CD4-positive, alpha-beta T cell (primary cell): ENCODE measurements around the gene COL4A2. TPM values are rescaled to one million over a fixed set of nuclear protein-coding genes. Genes with fewer than 3 reads are reported as not detected.

Experiments
- ATAC-seq: fragments of 200-7000 bp; cut with Tn5 transposase; one replicate; pipeline ENCODE4 v1.10.0; 2022; ENCODE audit warnings: mild to moderate bottlenecking; ENCODE audit not compliant: poor library complexity
- CTCF ChIA-PET: fragments of 350-600 bp; sonication (Branson Sonifier 250); formaldehyde crosslinking; loops from one replicate; lab custom pipeline; 2021; ENCODE audit warnings: antibody characterized with exemption, inconsistent platforms; lab: Charles Lee
- POLR2A ChIA-PET: fragments of 350-600 bp; sonication (Branson Sonifier 250); formaldehyde crosslinking; loops from one replicate; lab custom pipeline; 2021; ENCODE audit warnings: antibody characterized with exemption, inconsistent platforms; lab: Charles Lee
- DNase-seq, 14 experiments: peaks; one replicate each; pipeline ENCODE4 v3.0.0-alpha.2; 2013 to 2020; ENCODE audit warnings: mixed read lengths in 2 of 14
- H3K27ac ChIP-seq, 2 donors: one replicate each; pipeline versions ENCODE4 v1.5.1 to v1.7.0; 2013; ENCODE audit warnings: low read length in 2 of 2, low read depth in 1 of 2, mild to moderate bottlenecking in 1 of 2
- H3K27me3 ChIP-seq, 2 experiments: 1 replicate in 1 of 2; 2 replicates in 1 of 2; pipeline versions ENCODE4 v1.6.1 to v1.7.0; 2013; ENCODE audit warnings: low read length in 2 of 2, control low read depth in 1 of 2, mild to moderate bottlenecking in 1 of 2, moderate library complexity in 1 of 2; ENCODE audit not compliant: insufficient read depth in 2 of 2, control insufficient read depth in 1 of 2
- H3K36me3 ChIP-seq: one replicate; pipeline ENCODE4 v1.6.1; 2013; ENCODE audit warnings: low read length, control low read depth; ENCODE audit not compliant: insufficient read depth
- H3K4me1 ChIP-seq: one replicate; pipeline ENCODE4 v1.6.1; 2013; ENCODE audit warnings: low read length, control low read depth; ENCODE audit not compliant: insufficient read depth
- H3K4me3 ChIP-seq: one replicate; pipeline ENCODE4 v1.5.1; 2013; ENCODE audit warnings: mild to moderate bottlenecking, low read length, moderate library complexity
- H3K9me3 ChIP-seq, 2 experiments: 1 replicate in 1 of 2; 2 replicates in 1 of 2; pipeline versions ENCODE4 v1.6.1 to v1.7.0; 2013; ENCODE audit warnings: low read length in 2 of 2, mild to moderate bottlenecking in 2 of 2, control low read depth in 1 of 2, moderate library complexity in 1 of 2; ENCODE audit not compliant: control insufficient read depth in 1 of 2, insufficient read depth in 1 of 2
- H3K27ac Mint-ChIP-seq: one replicate; pipeline ENCODE4 v1.8.0; 2020; ENCODE audit warnings: mixed read lengths
- H3K27me3 Mint-ChIP-seq: one replicate; pipeline ENCODE4 v1.8.0; 2021; ENCODE audit warnings: mixed read lengths
- H3K36me3 Mint-ChIP-seq: one replicate; pipeline ENCODE4 v1.8.0; 2021; ENCODE audit warnings: low read depth, mixed read lengths
- H3K4me1 Mint-ChIP-seq: one replicate; pipeline ENCODE4 v1.8.0; 2021; ENCODE audit warnings: low read depth, mixed read lengths
- H3K4me3 Mint-ChIP-seq: one replicate; pipeline ENCODE4 v1.8.0; 2020; ENCODE audit warnings: mild to moderate bottlenecking, mixed read lengths
- H3K9me3 Mint-ChIP-seq: one replicate; pipeline ENCODE4 v1.8.0; 2020; ENCODE audit warnings: mixed read lengths
- intact Hi-C, 2 experiments: fragments of 100-400 bp; cut with DNase I in 1 of 2; cut with micrococcal nuclease in 1 of 2; formaldehyde crosslinking; loops; one replicate each; pipeline versions ENCODE4 v1.15.1 to v1.9.0; 2023 to 2025; cut with DNase I, micrococcal nuclease
- total RNA-seq, 174 experiments: library from RNA in 2 of 174; stranded (reverse) in 2 of 174; gene quantifications; one replicate each; pipeline ENCODE4 v1.2.3 and lab custom pipeline; 2021 to 2026
- TF ChIP-seq, protein P1 (sequence below): fragments of 200-600 bp; IDR thresholded peaks from one replicate; pipeline ENCODE4 v1.8.0; 2022; ENCODE audit warnings: antibody characterized with exemption, mild to moderate bottlenecking

Gene COL4A2
- total RNA-seq, 2 experiments from 2014 or later = not detected

DNA sequence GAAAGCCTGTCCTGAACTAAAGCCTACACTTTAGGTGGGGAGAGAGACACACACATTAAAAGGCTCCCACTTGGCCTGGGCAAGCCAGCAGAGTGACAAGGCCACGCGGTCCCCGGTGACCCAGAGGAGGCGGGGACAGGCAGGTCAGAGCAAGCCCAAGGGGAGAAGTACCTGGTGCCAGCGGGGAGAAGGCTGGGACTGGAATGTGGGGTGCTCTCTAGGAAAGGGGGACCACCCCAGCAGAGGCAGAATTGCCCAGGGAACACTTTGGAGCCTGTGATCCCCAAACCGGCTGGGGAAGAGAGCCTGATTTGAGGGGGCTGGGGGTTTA is 172.1 kb downstream of the COL4A2 start:
- CTCF ChIA-PET = no interaction called here
- no peaks in the 10 kb centered on the region for H3K36me3 Mint-ChIP-seq
- no peak overlapping the region for H3K4me3 ChIP-seq
- no peaks in the 10 kb centered on the region for H3K4me1 Mint-ChIP-seq
- H3K27ac ChIP-seq = no peak overlapping the region
- TF ChIP-seq, protein P1, sequence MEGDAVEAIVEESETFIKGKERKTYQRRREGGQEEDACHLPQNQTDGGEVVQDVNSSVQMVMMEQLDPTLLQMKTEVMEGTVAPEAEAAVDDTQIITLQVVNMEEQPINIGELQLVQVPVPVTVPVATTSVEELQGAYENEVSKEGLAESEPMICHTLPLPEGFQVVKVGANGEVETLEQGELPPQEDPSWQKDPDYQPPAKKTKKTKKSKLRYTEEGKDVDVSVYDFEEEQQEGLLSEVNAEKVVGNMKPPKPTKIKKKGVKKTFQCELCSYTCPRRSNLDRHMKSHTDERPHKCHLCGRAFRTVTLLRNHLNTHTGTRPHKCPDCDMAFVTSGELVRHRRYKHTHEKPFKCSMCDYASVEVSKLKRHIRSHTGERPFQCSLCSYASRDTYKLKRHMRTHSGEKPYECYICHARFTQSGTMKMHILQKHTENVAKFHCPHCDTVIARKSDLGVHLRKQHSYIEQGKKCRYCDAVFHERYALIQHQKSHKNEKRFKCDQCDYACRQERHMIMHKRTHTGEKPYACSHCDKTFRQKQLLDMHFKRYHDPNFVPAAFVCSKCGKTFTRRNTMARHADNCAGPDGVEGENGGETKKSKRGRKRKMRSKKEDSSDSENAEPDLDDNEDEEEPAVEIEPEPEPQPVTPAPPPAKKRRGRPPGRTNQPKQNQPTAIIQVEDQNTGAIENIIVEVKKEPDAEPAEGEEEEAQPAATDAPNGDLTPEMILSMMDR = no peak
- no peak for ATAC-seq
- H3K27ac Mint-ChIP-seq = no peak overlapping the region
- POLR2A ChIA-PET = no interaction called here
- no peaks in the 10 kb centered on the region for H3K27me3 ChIP-seq
- H3K4me3 Mint-ChIP-seq = no peak overlapping the region
- H3K9me3 Mint-ChIP-seq = no peaks in the 10 kb centered on the region
- intact Hi-C loops = no loop called here
- H3K9me3 ChIP-seq = peaks cover 0 to 6% of the 10 kb centered on the region in 2 experiments
- no peaks in the 10 kb centered on the region for H3K36me3 ChIP-seq
- no peaks in the 10 kb centered on the region for H3K4me1 ChIP-seq
- H3K27me3 Mint-ChIP-seq = no peaks in the 10 kb centered on the region
- no peak for DNase-seq

DNA sequence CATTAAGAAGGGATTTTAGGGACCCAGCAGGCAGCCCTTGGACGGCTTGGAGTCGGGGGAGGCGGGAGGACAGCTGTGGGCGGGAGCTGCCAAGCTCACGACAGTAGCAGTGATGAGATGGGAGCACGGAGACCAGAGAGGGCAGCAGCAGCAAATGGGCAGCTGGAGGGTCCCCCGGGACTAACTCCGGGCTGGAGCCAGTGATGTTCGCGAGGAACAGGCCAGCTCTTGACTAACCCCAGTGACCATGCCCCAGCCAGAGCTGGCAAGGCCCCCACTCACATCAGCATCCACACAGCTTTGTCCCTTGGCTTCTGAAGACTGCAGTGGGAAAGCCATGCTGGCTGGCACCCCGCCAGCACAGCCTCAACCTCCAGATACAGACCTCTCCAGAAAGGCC is 172.6 kb downstream of the COL4A2 start:
- no peaks in the 10 kb centered on the region for H3K36me3 Mint-ChIP-seq
- intact Hi-C loops = no loop called here
- H3K36me3 ChIP-seq = no peaks in the 10 kb centered on the region
- H3K27ac Mint-ChIP-seq = no peak overlapping the region
- CTCF ChIA-PET = no interaction called here
- H3K27ac ChIP-seq = no peak overlapping the region
- H3K4me3 Mint-ChIP-seq = no peak overlapping the region
- ATAC-seq = no peak
- peaks cover 0 to 7% of the 10 kb centered on the region in 2 experiments for H3K9me3 ChIP-seq
- H3K4me3 ChIP-seq = no peak overlapping the region
- POLR2A ChIA-PET = no interaction called here
- H3K4me1 Mint-ChIP-seq = no peaks in the 10 kb centered on the region
- DNase-seq = no peak
- H3K27me3 Mint-ChIP-seq = no peaks in the 10 kb centered on the region
- no peaks in the 10 kb centered on the region for H3K9me3 Mint-ChIP-seq
- TF ChIP-seq, protein P1 = no peak
- H3K27me3 ChIP-seq = no peaks in the 10 kb centered on the region
- H3K4me1 ChIP-seq = no peaks in the 10 kb centered on the region

DNA sequence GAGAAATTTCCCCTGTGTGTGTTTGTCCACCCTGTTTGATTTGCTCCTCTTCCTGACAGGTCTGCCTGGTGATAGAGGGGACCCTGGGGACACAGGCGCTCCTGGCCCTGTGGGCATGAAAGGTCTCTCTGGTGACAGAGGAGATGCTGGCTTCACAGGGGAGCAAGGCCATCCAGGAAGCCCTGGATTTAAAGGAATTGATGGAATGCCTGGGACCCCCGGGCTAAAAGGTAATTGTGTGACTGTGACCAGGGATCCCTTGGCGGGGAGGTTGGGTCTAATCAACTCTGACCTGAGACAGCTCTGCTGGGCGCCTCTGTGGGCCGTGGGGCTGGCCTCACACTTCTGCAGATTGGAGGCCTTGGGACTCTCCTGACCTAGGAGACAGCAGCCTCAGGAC is 173.1 kb downstream of the COL4A2 start:
- Mint-ChIP-seq H3K36me3 (no peaks in the 10 kb centered on the region), H3K4me1 (no peaks in the 10 kb centered on the region), H3K27ac (no peak overlapping the region), H3K27me3 (no peaks in the 10 kb centered on the region), H3K9me3 (no peaks in the 10 kb centered on the region), H3K4me3 (no peak overlapping the region)
- peaks cover 0 to 9% of the 10 kb centered on the region in 2 experiments for H3K9me3 ChIP-seq
- POLR2A ChIA-PET = no interaction called here
- H3K27ac ChIP-seq = no peak overlapping the region
- TF ChIP-seq, protein P1 = no peak
- no peaks in the 10 kb centered on the region for H3K4me1 ChIP-seq
- CTCF ChIA-PET = no interaction called here
- no peak overlapping the region for H3K4me3 ChIP-seq
- intact Hi-C loops = no loop called here
- ATAC-seq = no peak
- no peak for DNase-seq
- no peaks in the 10 kb centered on the region for H3K36me3 ChIP-seq
- H3K27me3 ChIP-seq = no peaks in the 10 kb centered on the region
